K562 (cell line): Measurements from ENCODE around the gene MYLK4. TPM values are rescaled to one million over a fixed set of nuclear protein-coding genes. Genes with fewer than 3 reads are reported as not detected.

Experiments used
- ATAC-seq: fragments of 200-7000 bp; cut with Tn5 transposase; 3 replicates; pipeline ENCODE4 v1.9.1; 2020; ENCODE audit warnings: moderate library complexity
- BruUV-seq: library from RNA; stranded (reverse); fragments of 400-500 nt; replicated peaks from 2 replicates; lab custom pipeline; 2021; lab: Mats Ljungman, UMichigan
- CTCF ChIA-PET: fragments of 300-600 bp; formaldehyde crosslinking; extraction: SDS; loops from one replicate; lab custom pipeline; 2021; ENCODE audit warnings: low intra/inter-chr PET ratio; lab: Yijun Ruan, JAX
- POLR2A ChIA-PET: fragments of 300-600, 350-650 bp; sonication (Branson Sonifier 250); formaldehyde crosslinking; extraction: SDS; loops from one replicate; lab custom pipeline; 2021; ENCODE audit warnings: antibody characterized with exemption, inconsistent platforms; lab: Yijun Ruan, JAX
- DNase-seq, 4 experiments: peaks; one replicate each; pipeline versions ENCODE4 v3.0.0 to v3.0.0-alpha.2; 2011 to 2018; ENCODE audit warnings: low spot score in 3 of 4, mixed read lengths in 3 of 4; ENCODE audit errors: extremely low read depth in 1 of 4
- FAIRE-seq: peaks from 2 replicates; lab custom pipeline; 2011; peaks lifted over from hg19 to GRCh38; lab: Jason Lieb, UNC
- H2AFZ ChIP-seq: 2 replicates; pipeline ENCODE4 v1.6.0; 2011; ENCODE audit warnings: low read depth, low read length, control low read depth, inconsistent platforms
- H3K27ac ChIP-seq: fragments of 200-600 bp; 3 replicates; pipeline ENCODE4 v1.8.0; 2011; ENCODE audit warnings: low read depth, mild to moderate bottlenecking, control low read depth, inconsistent platforms, low read length, moderate library complexity, mixed read lengths; ENCODE audit errors: extremely low read depth
- H3K27me3 ChIP-seq, 2 experiments: fragments of 300-600 bp in 1 of 2; 2 replicates in 1 of 2; 3 replicates in 1 of 2; pipeline versions ENCODE4 v1.6.0 to v1.8.0; 2011; ENCODE audit warnings: inconsistent platforms in 2 of 2, low read length in 2 of 2, mild to moderate bottlenecking in 1 of 2, mixed read lengths in 1 of 2, moderate library complexity in 1 of 2; ENCODE audit not compliant: control insufficient read depth in 2 of 2, insufficient read depth in 2 of 2
- H3K36me3 ChIP-seq: fragments of 300-600 bp; 3 replicates; pipeline ENCODE4 v1.8.0; 2011; ENCODE audit warnings: mild to moderate bottlenecking, low read length, inconsistent platforms; ENCODE audit not compliant: control insufficient read depth, insufficient read depth
- H3K4me1 ChIP-seq, 2 experiments: fragments of 200-600 bp in 1 of 2; replicated peaks in 1 of 2; 2 replicates in 1 of 2; 3 replicates in 1 of 2; pipeline versions ENCODE4 v1.5.1 to v1.8.0; 2011; ENCODE audit warnings: inconsistent platforms in 2 of 2, low read length in 2 of 2, mild to moderate bottlenecking in 1 of 2, mixed read lengths in 1 of 2, moderate library complexity in 1 of 2; ENCODE audit not compliant: control insufficient read depth in 2 of 2, insufficient read depth in 2 of 2
- H3K4me2 ChIP-seq: 2 replicates; pipeline ENCODE4 v1.6.1; 2011; ENCODE audit warnings: low read length, control low read depth, inconsistent platforms, mixed read lengths; ENCODE audit not compliant: insufficient read depth
- H3K4me3 ChIP-seq: fragments of 200-600 bp; sonication (generic), shearing (Covaris generic); 2 replicates; pipeline ENCODE4 v1.5.1; 2016; ENCODE audit warnings: control low read depth, inconsistent platforms
- H3K79me2 ChIP-seq: fragments of 200-600 bp; 3 replicates; pipeline ENCODE4 v1.8.0; 2011; ENCODE audit warnings: low read length, inconsistent platforms; ENCODE audit not compliant: control insufficient read depth, insufficient read depth
- H3K9ac ChIP-seq, 2 experiments: 2 replicates each; pipeline versions ENCODE4 v1.6.0 to v1.6.1; 2011; ENCODE audit warnings: low read depth in 2 of 2, low read length in 2 of 2, control low read depth in 1 of 2, inconsistent platforms in 1 of 2, mild to moderate bottlenecking in 1 of 2, mixed read lengths in 1 of 2; ENCODE audit not compliant: insufficient read depth in 1 of 2
- H3K9me1 ChIP-seq: one replicate; pipeline ENCODE4 v1.6.0; 2011; ENCODE audit warnings: inconsistent platforms, mild to moderate bottlenecking, low read length, moderate library complexity; ENCODE audit not compliant: control insufficient read depth, insufficient read depth
- H3K9me3 ChIP-seq: replicated peaks from 2 replicates; pipeline ENCODE4 v1.5.1; 2011; ENCODE audit warnings: low read depth, low read length, inconsistent platforms; ENCODE audit not compliant: control insufficient read depth, insufficient read depth
- H4K20me1 ChIP-seq: replicated peaks from 2 replicates; pipeline ENCODE4 v1.6.1; 2011; ENCODE audit warnings: low read length, inconsistent platforms, mixed read lengths; ENCODE audit not compliant: control insufficient read depth, insufficient read depth
- AFF1 ChIP-seq, 2 experiments: fragments of 450-650 bp; IDR thresholded peaks; 2 replicates each; pipeline ENCODE4 v1.6.1; 2018; ENCODE audit warnings: mild to moderate bottlenecking in 2 of 2, low read depth in 1 of 2; ENCODE audit not compliant: partially characterized antibody in 2 of 2
- PRMT5 ChIP-seq: sonication (generic); formaldehyde crosslinking; IDR thresholded peaks from 2 replicates; pipeline ENCODE4 v1.5.0; 2020; ENCODE audit warnings: missing genetic modification reagents
- WGBS: fragments of 100-300 bp; shearing (Covaris generic); methylation state at CpG from one replicate; pipeline ENCODE4 v1.1.6; 2016; ENCODE audit warnings: low coverage, mixed read lengths; ENCODE audit not compliant: insufficient coverage; ENCODE audit errors: missing lambda C conversion rate; 5-methylcytosine and 5-hydroxymethylcytosine counted together
- in situ Hi-C: fragments of 300-500 bp; cut with MboI; formaldehyde crosslinking; loops from 4 replicates; pipeline ENCODE4 v1.15.0; 2018; ENCODE audit warnings: inconsistent platforms, mixed read lengths
- intact Hi-C: fragments of 100-400 bp; cut with micrococcal nuclease; formaldehyde crosslinking; loops from 2 replicates; pipeline ENCODE4 v1.14.2; 2022
- polyA plus RNA-seq, 8 experiments: library from polyadenylated mRNA; depleted of rRNA in 4 of 8; stranded (reverse) in 5 of 8; unstranded in 3 of 8; fragments of >200 nt; fragmentation: Nextera tagmentation in 2 of 8; fragmentation: Illumina TruSeq in 1 of 8; extraction: Ambion mirVana in 2 of 8; extraction: Trizol in 1 of 8; gene quantifications; 2 replicates each; pipeline versions ENCODE4 v1.2.1 to v1.2.3, GENCODE V29; 2011 to 2014; ENCODE audit warnings: inconsistent platforms in 1 of 8, missing spikeins in 1 of 8
- total RNA-seq, 7 experiments: library from RNA; depleted of rRNA in 6 of 7; stranded (reverse); fragments of >200 nt in 6 of 7; fragmentation: Illumina TruSeq in 2 of 7; extraction: Trizol in 2 of 7; gene quantifications; 2 replicates each; pipeline versions ENCODE4 v1.2.1 to v1.2.3, GENCODE V29; 2011 to 2021; ENCODE audit warnings: low replicate concordance in 1 of 7

Gene MYLK4
- total and polyA plus RNA-seq, 9 of the 15 experiments (the other 6 are each of a cell fraction or from before 2014, with no cell fraction given): 0.01 to 0.15 (median 0.06) TPM

GRCh38 chr6:2617729-2618128, 133.0 kb downstream of the MYLK4 start (continued):
- TF ChIP-seq AFF1 (IDR thresholded peaks at IDR 0.05; ENCODE audit: low read depth in 1 of 2, partially characterized antibody in 2 of 2): no peak

GRCh38 chr6:2616811-2617210, 133.9 kb downstream of the MYLK4 start:
- no peak for TF ChIP-seq PRMT5 (CRISPR knock-in tag)
- POLR2A ChIA-PET: interaction anchor here (0.9 kb wide), 1 partner anchor 18 kb away, joined by 5 read pairs; no protein-coding TSS in a partner anchor
- no peaks in the 10 kb centered on the region for H4K20me1 ChIP-seq
- no TSS peak for BruUV-seq
- 1% methylated on average over 7 of the region's 7 CpGs for WGBS
- no peaks in the 10 kb centered on the region for H3K36me3 ChIP-seq
- in situ Hi-C loops: no loop called here
- DNase-seq (no peak), FAIRE-seq (no peak), ATAC-seq (no peak)
- no peaks in the 10 kb centered on the region for H3K9me1 ChIP-seq
- H3K79me2 ChIP-seq: no peaks in the 10 kb centered on the region
- CTCF ChIA-PET: no interaction called here
- no peak overlapping the region for H3K9ac ChIP-seq
- H3K4me2 ChIP-seq: no peak overlapping the region
- H3K9me3 ChIP-seq: no peaks in the 10 kb centered on the region
- no peaks in the 10 kb centered on the region for H3K4me1 ChIP-seq
- H3K27ac ChIP-seq: no peak overlapping the region
- H2AFZ ChIP-seq: no peak overlapping the region
- no peak overlapping the region for H3K4me3 ChIP-seq
- intact Hi-C loops: no loop called here
- peaks cover 24 to 28% of the 10 kb centered on the region in 2 experiments for H3K27me3 ChIP-seq
